GM21723 (cell line): ENCODE data around the gene SNAI3.
A peak's percentile ranks its signal among the peaks of the same experiment; 100 is the strongest.

ENCODE experiments used
- ATAC-seq: cut with Tn5 transposase; IDR thresholded peaks from one replicate; pipeline ENCODE4 v1.9.1; 2021; ENCODE audit warnings: mild to moderate bottlenecking, moderate library complexity; ENCODE audit not compliant: unreplicated experiment

SNAI3 gene

DNA sequence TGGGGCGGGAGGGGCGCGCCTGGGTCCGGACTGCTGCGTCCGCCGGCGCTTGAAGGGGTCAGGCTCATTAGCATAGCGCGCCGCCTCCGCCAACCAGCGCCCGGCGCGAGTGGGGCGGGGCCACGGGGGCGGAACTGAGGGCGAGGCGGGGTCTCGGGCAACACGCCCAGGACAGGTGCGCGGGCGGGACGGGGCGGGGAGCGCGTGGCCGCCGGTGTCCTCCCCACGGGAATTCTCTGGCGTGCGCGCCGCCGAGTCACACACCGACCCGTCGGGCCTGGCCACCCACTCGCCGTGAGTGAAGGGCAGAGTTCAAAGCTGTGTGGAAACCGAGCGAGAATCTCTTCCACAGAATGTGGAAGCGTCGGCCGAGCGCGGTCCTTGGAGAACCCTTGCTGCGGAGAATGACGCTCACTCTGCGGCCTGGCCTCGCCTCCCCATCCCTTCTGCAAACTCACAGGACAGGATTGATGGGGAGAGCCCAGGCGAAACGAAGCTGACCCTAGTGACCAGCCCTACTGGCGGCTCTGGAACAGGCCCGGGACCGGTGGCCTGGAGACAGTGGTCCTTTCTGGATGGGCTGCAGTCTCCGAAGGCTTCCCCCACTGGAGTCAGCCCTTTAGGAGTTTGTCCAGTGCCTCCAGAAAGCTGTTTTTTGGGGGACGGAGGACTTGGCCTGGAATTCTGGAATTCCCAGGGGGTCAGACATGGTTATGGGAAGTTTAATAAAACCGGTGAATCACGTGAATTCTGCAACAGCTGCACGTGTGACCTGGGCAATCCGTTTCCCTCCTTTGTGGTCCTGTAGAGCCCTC lies at the start of gene SNAI3:
SNAI3 (minus strand) TSS at position 69 of the 815 bp plus-strand sequence. CDS start 101 bp downstream, outside the sequence.
- ATAC-seq: peak; percentile 69

DNA sequence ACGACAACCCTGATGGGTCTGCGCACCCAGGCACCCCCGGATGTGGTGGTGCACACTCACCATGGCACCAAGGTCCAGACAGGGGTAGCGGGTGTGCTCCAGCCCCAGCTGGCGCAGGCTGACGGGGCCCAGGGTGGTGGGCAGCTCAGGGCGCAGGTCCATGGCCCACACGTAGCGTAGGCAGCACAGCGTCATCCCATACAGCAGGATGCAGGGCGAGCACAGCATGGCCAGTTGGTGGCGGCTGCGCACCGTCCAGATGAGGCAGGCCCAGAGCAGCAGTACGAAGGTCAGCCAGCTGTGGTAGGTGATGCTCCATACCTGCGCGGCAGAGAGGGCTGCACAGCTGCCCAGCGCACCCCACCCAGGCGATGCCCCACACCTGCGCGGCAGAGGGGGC lies 49.8 kb upstream of the SNAI3 start:
- ATAC-seq: no peak

DNA sequence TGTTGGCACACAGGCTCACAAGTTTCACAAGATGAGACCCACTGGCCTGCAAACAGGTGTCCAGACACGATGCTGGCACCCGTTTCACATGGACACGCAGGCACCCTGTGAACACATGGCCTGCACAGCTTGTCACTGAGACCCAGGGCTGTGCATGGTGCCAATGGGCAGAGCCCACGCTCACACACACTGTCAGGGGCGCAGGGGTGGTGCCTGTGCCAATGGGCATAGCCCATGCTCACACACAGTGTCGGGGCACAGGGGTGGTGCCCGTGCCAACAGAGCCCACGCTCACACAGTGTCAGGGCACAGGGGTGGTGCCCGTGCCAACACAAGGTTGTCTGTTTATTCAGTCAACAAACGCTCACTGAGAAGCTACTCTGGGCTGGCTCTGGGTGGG lies 49.3 kb upstream of the SNAI3 start:
- ATAC-seq: no peak

DNA sequence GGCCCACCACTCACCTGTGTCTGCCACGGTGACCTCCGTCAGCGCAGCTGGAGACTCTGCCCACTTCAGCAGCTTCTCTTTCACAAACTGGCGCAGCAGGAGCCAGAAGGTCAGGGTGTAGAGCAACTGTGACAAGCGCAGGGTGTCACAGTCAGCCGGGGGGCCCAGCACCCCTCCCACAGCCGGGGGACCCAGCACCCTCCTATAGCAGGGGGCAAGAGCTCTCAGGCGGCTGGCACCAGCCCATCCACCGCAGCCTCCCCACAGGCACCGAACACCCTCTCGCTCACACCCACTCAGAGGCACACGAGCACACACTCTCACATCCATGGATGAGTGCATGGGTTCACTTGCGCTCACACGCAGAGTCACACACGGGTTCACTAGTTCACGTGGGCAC lies 48.8 kb upstream of the SNAI3 start:
- no peak for ATAC-seq

DNA sequence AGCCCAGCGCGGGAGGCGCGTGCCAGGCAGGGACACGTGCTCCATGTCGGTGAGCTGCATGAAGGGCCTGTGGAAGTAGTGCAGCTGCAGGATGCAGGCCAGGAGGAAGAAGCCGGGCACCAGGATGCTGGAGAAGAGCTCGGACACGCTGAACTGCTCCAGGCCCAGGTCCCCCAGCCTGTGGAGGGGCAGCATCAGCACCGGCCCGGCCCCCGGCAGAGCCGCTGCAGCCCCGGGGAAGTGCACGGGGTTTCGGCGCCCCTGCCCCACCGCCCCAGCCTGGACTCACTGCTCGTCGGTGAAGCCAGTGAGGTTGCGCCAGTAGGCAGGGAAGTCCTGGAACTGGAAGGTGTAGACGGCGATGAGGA lies 48.0 kb upstream of the SNAI3 start:
- ATAC-seq: no peak

DNA sequence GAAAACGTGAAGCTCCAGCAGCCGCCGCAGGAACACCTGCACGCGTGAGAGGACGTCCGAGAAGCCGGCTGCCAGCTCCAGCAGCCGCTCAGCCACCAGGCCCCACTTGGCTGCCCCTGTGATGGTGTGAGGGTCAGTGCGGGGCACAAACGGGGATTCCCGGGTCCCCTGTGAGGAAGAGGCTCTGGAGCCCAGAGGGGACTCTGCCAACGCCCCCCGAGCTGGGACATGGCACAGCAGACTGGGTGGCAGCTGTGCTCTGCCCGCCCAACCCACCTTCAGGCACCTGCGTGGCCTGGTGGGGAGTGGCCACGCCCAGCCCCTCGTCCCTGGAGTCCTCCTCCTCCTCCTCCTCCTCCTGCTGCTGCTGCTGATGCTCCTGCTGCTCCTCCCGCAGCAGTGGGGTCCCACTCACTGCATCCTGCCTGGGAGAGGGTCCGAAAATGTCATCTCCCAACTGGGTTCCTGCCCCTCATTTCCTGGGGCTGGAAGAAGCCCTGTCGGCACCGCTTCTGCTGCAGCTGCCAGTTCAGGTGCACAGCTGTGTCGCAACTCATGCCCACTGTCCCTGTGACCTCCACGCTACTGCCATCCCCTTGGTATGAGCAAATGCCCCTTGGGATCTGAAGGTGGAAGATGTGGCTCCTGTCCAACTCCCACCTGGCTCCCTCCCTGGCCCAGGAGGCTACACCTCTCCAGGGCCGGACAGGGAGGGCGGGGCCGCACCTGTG lies 47.5 kb upstream of the SNAI3 start:
- ATAC-seq: no peak

DNA sequence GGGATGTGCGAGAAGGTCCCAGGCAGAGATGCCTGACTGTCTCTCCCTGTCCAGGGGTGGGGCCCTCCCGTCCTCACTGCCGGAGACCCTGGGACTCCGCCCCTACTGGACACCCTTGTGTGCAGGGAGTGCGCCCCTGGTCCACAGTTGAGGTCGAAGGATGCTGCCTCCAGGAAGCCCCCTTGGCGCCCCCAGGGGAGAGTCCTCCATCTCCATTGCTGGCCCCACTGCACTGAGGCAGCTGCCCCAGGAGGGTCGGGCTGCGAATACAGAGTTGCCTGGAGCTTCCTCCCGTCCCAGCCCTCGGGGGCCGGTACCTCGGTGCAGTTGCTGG lies 46.6 kb upstream of the SNAI3 start:
- ATAC-seq: no peak

DNA sequence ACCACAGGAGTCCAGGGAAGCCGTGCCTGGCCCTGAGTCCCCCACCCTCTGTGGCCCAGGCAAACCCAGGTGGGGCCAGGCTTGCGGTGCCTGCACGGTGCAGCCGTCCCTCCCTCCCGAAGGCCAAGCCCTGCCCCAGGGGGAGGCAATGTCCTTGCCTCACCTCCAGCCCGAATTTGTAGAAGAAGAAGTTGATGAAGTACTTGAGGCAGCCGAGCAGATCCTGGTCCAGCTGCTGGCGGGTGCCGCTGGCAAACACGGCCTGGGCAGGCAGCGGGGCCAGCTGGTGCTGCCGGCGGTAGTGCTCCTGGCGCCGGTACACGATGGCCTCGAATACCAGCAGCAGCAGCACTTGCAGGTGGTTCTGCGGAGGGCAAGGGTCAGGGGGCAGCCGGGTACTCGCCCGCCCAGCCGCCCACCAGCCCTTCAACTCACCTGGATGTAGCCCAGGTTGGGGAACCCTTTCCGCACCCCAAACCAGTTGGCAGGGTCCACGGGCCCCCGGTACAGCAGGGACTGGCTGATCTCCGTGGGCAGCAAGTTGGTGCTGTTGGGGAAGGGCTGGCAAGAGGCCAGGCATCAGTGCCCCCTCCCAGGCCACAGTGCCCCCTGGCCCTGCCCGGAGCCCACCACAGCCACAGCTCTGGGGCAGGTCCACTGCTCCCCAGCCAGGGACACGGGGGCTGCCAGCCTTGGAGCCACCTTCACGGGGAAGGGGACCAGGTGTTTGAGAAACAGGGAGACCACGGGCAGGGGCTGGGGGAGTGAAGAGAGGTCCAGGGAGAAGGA lies 46.1 kb upstream of the SNAI3 start:
- no peak for ATAC-seq

DNA sequence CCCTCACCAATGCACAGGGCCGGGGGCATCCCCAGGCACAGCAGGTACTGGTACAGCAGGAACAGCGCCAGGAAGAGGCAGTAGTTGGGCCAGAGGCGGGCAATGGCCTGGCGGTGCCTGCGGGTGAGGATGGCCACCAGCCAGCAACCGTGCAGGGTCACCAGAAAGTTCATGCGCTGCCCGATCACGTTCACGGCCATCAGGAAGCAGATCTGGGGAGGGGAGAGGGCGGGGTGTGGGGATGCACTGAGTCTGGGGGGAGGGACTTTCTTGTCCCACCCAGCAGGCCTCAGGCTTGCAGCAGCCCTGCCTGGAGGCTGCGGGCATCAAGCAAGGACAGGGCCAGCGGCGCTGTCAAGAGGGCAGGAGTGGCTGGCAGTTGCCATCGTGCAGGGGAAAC lies 45.4 kb upstream of the SNAI3 start:
- no peak for ATAC-seq

DNA sequence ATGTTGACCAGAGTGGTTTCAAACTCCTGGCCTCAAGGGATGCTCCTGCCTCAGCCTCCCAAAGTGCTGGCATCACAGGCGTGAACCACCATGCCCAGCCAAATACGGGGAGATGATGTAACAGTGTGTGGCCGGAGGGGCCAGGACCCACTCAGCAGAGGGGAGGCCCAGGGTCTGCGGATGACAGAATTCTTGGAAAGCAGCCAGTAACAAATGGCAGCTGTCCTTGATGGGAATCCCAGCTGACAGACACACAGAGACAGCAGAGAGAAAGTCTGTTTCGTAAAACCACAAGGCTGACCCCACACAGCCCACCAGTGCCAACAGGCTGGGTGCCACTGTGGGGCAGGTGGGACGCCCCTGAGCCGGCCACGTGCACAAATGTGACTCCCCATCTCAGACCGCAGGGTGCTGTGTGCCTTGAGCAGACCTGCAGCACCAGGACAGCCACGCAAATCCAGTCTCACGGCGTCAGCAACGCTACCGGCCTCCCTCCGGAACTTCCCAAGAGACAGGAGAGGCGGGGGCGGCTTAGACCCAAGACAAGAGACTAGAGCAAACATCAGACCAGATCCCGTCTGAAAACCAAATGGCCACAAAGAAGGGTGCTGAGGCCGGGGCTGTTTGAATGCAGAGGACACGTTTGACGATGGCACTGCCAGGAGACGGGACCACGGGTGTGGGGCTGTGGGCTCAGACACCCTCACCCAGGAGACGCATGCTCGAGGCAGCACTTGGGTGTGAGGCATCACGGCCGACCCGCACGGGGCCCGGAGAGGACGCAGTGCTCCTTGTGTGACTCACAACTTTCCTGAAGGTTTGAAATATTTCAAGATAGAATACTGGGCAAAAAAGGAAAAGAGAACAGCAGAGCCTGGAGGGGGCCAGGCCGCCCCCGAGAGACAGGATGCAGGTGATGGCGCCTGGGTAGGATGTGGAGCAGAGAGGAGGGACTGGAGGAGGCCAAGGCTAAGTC lies 44.6 kb upstream of the SNAI3 start:
- no peak for ATAC-seq

DNA sequence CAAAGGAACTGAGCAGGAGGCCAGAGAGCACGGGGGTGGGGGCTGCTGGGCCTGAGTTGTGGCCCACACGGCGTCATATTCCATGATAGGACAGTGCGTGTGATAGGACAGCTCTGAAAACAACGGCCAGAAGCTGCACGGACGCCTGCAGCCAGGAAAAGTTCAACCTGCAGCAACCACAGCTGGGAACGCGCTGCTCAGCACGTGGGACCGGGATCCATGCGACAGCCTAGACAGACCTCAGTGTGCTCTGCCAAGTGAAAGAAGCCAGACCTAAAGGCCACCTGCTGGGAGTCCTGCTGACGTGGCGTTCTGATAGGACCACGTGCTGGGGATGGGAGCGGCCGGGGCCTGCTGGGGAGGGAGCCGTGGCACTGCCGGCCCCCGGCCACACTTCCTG lies 41.6 kb upstream of the SNAI3 start:
- ATAC-seq: no peak

DNA sequence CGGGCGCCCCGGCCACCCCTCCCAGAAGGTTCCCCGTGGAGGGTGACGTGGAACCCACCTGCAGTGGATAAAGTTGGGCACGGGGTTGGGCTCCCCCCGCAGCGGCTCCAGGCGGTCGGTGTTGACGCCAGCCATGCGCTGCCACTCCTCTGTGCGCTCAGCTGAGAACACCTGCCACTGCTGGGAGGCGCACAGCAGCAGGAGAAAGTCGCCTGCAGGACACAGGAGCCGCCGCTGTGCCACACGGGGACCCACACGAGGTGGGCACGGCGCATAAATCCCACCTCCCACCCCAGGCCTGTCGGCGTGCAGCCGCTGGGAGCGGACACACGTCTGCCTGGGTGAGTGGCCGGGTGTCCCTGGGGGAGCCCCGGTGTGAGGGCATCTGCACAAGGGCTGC lies 40.7 kb upstream of the SNAI3 start:
- no peak for ATAC-seq

DNA sequence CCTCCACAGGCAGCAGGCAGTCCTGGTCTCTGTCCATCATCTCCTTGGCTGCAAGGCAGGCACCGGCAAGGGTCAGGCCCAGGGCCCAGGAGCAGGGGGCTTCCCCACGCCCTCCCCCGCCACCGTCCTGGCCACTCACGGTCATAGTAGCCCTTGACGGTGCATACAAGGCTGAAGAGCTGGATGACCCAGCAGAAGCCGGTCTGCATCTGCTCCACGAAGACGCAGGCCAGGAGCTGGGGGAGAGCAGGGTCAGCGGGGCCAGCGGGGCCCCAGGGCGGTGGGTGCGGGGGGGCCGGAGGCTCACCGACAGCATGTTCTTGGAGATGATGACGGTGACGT lies 40.1 kb upstream of the SNAI3 start:
- no peak for ATAC-seq

DNA sequence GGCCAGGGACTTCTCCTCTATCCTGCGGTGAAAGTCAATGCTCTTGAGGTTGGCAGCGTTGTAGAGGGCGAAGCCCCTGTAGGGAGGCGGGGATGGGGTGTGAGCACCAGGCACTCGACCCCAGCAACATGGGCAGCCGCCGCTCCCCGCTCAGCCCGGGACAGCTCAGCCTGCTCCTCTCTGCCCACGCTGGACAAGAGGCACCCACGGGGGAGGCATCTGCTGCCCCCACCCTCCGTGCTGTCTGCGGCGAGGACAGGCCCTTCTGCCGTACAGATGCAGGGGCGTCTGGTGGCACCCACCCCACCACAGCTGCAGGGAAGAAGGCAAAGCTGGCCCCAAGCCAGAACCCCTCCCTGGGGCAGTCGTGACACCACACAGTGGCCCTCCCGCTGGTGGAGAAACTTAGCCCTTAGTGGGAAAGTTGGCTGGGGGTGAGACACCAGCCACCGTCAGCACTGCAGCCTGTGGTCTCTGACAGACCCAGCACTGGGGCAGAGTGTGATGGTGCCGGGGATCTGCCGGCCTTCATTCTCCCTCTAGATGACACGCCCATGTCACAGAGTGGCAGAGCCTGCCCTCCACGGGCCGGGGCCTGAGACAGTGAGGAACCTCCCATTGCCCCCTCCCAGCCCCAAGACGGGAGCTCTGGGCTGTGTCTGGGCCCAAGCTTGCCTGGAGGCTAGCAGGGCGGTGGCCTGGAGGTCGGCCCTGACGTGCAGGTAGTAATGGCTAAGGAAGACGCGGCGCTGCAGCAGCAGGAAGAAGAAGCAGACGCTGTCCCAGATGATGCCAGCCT lies 39.5 kb upstream of the SNAI3 start:
- no peak for ATAC-seq

DNA sequence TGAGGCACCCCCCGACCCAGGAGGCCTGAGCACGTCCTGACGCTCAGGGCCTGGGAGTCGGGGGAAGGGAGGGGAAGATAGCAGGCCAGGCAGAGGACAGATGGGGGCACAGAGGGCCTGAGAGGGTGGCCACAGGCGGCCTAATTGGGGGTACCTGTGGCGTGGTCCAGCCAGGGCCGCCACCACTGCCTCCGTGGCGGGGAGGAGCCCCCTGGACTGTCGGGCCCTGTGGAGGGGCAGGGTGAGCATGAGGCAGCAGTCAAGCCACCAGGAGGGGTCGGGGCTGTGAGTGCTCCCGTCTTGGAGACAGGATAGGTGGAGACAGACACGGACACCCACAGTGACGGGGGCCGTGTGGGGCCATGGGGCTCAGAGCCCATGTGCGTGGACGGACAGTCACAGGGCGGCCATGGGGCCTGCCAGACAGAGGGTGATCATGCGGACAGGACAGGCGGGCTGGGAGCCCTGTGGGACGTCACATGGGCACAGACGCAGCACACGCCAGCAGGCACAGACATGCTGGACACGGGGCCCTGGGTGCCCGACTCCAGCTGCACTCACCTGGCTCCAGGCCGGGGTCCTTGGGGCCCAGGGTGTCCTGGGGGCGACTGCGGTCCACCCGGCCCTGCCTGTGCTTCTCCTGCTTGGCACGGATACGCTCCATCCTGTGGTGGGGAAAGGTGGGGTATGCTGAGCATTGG lies 38.7 kb upstream of the SNAI3 start:
- ATAC-seq: no peak

DNA sequence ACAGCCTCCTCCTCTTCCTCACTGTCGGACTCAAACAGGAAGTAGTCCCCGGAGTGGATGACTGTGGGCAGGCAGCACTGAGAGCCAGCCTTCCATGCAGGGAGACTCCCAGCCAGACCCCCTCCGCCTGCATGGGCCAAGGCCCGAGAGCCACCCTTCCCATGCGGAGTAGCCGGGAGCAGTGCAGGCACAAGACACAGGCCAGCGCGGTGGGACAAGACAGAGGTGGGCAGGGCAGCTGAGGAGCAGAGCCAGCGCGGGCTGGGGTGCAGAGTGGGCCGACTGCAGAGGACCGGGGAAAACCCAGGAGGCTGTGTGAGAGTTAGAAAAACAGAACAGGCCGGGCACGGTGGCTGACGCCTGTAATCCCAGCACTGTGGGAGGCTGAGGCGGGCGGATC lies 37.6 kb upstream of the SNAI3 start:
- no peak for ATAC-seq

DNA sequence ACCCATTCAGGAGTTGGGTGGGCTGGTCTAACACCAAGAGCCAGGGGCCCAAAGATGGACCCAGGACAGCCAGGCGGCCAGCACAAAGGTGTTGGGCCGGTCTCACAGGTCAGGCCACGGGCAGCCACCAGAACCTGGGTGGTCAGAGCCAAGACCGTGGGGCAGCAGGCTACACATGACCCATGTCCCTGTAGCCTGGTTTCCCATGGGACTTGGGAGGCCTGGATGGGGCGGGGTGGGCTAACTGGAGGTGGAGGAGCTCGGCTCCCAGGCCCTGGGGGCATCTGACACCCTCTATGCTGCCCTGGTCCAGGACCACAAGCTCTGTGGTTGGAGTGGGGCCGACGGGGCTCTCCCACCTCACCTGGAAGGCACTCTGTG lies 37.2 kb upstream of the SNAI3 start:
- no peak for ATAC-seq

DNA sequence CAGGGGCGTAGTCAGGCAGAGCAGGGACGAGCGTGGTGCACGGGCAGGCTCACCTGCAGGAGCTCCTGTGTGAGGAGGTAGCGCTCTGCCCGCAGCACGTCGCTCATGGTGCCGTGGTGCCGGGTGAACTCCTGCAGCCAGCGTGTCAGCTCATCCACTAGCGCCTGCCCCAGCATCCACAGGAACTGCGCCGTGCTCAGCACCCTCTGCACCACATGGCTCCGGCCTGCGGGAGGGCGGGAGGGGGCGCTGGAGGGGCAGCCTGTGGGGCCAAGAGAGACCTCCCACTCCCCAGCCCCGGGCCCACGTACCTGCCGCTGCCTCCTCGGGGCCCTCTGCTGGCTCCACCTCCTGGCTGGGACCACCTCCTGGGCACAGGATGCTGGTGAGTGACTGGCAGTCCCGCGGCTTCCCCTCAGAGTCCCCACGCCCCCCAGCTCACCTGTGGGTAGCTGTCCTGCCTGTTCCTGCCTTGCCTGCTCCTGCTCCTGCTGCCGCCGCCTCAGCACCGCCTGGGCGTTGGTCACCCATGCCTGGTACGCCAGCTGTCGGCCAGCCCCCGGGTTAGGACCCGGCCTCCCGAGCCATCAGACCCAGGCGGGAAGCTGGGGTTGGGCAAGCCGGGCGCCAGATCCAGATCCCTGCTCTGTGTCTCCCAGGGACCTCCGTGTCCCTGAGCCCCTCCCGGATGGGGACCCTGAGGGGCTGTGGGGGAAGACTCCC lies 36.6 kb upstream of the SNAI3 start:
- no peak for ATAC-seq
